Caco-2 (cell line): ENCODE measurements around the gene AP2M1. TPM values are rescaled to one million over a fixed set of nuclear protein-coding genes. Genes with fewer than 3 reads are reported as not detected.

Source experiments
- BruUV-seq: library from RNA; stranded (reverse); fragments of 400-500 nt; replicated peaks from 2 replicates; lab custom pipeline; 2021; lab: Mats Ljungman, UMichigan
- CTCF ChIA-PET: fragments of 300-600 bp; sonication (Branson Sonifier 250); formaldehyde crosslinking; loops from one replicate; lab custom pipeline; 2022; ENCODE audit warnings: antibody characterized with exemption; lab: Charles Lee
- POLR2A ChIA-PET: fragments of 300-600 bp; sonication (Branson Sonifier 250); formaldehyde crosslinking; loops from one replicate; lab custom pipeline; 2022; ENCODE audit warnings: antibody characterized with exemption; lab: Charles Lee
- DNase-seq, 2 experiments: peaks; one replicate each; pipeline versions ENCODE4 v3.0.0 to v3.0.0-alpha.2; 2020 to 2022
- H3K27me3 ChIP-seq: replicated peaks from 2 replicates; pipeline ENCODE4 v1.6.0; 2011; ENCODE audit warnings: low read length; ENCODE audit not compliant: control insufficient read depth, insufficient read depth
- H3K36me3 ChIP-seq: 2 replicates; pipeline ENCODE4 v1.5.1; 2011; ENCODE audit warnings: low read length; ENCODE audit not compliant: control insufficient read depth, insufficient read depth
- H3K4me1 ChIP-seq: fragments of 250-450 bp; sonication (Bioruptor Pico); 2 replicates; pipeline ENCODE4 v1.5.1; 2020; ENCODE audit warnings: mild to moderate bottlenecking
- H3K4me3 ChIP-seq: 2 replicates; pipeline ENCODE4 v1.5.1; 2011; ENCODE audit warnings: low read depth, mild to moderate bottlenecking, control low read depth, low read length
- H3K9me3 ChIP-seq: fragments of 250-450 bp; sonication (Bioruptor Pico); 2 replicates; pipeline ENCODE4 v1.5.1; 2020; ENCODE audit warnings: mild to moderate bottlenecking, moderate library complexity
- H3K27ac Mint-ChIP-seq: one replicate; pipeline ENCODE4 v1.8.0; 2022; ENCODE audit warnings: mixed read lengths; ENCODE audit not compliant: unreplicated experiment
- H3K27me3 Mint-ChIP-seq: one replicate; pipeline ENCODE4 v1.8.0; 2022; ENCODE audit warnings: mixed read lengths; ENCODE audit not compliant: insufficient read depth, unreplicated experiment
- H3K36me3 Mint-ChIP-seq: one replicate; pipeline ENCODE4 v1.8.0; 2022; ENCODE audit warnings: mild to moderate bottlenecking, mixed read lengths; ENCODE audit not compliant: insufficient read depth, unreplicated experiment
- H3K4me1 Mint-ChIP-seq: one replicate; pipeline ENCODE4 v1.8.0; 2022; ENCODE audit warnings: low read depth, mixed read lengths; ENCODE audit not compliant: unreplicated experiment
- H3K4me3 Mint-ChIP-seq: one replicate; pipeline ENCODE4 v1.8.0; 2022; ENCODE audit warnings: mild to moderate bottlenecking, moderate library complexity, mixed read lengths; ENCODE audit not compliant: unreplicated experiment
- H3K9me3 Mint-ChIP-seq: one replicate; pipeline ENCODE4 v1.8.0; 2022; ENCODE audit warnings: mixed read lengths; ENCODE audit not compliant: unreplicated experiment
- intact Hi-C: fragments of 100-400 bp; cut with micrococcal nuclease; formaldehyde crosslinking; loops from one replicate; pipeline ENCODE4 v1.10.0; 2022; ENCODE audit not compliant: unreplicated experiment
- total RNA-seq: library from RNA; stranded (reverse); gene quantifications from 2 replicates; pipeline ENCODE4 v1.2.3, GENCODE V29; 2022
- TF ChIP-seq, protein P1 (sequence below), 2 experiments: fragments of 200-600 bp in 1 of 2; IDR thresholded peaks; 1 replicate in 1 of 2; 2 replicates in 1 of 2; pipeline versions ENCODE4 v1.5.1 to v1.8.0; 2011 to 2022; ENCODE audit warnings: antibody characterized with exemption in 1 of 2, control low read depth in 1 of 2, inconsistent platforms in 1 of 2, low read depth in 1 of 2, low read length in 1 of 2, mild to moderate bottlenecking in 1 of 2, moderate library complexity in 1 of 2; ENCODE audit not compliant: insufficient read depth in 1 of 2, severe bottlenecking in 1 of 2, unreplicated experiment in 1 of 2

The AP2M1 gene
- total RNA-seq, 1 experiment from 2014 or later = 214 TPM

DNA sequence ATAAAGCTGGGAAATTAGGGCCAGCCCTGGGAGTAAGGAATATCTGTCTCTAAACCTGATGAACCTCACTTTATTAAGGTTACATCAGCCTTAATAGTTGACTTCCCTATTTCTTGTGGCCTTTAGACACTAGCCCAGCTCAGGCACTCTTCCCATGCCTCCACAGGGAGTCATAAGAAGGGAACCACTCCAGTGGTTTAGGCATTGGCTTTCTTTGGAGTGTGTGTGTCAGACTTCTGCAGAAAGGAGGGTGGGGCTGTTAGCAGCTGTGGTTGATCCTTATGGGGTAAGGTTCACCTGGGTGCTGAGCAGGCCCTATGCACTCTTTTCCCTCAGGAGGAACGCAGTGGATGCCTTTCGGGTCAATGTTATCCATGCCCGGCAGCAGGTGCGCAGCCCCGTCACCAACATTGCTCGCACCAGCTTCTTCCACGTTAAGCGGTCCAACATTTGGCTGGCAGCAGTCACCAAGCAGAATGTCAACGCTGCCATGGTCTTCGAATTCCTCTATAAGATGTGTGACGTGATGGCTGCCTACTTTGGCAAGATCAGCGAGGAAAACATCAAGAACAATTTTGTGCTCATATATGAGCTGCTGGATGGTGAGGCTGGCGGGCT lies 4.0 kb downstream of the AP2M1 start:
- H3K4me3 Mint-ChIP-seq = no peak overlapping the region
- ChIA-PET CTCF (no interaction called here), POLR2A (no interaction called here)
- peaks cover 39% of the 10 kb centered on the region for H3K36me3 Mint-ChIP-seq
- intact Hi-C loops = no loop called here
- H3K4me1 Mint-ChIP-seq = no peaks in the 10 kb centered on the region
- H3K27ac Mint-ChIP-seq = no peak overlapping the region
- no peaks in the 10 kb centered on the region for H3K27me3 Mint-ChIP-seq
- Histone ChIP-seq H3K4me3 (no peak overlapping the region), H3K9me3 (no peaks in the 10 kb centered on the region), H3K4me1 (peaks cover 11% of the 10 kb centered on the region; the same call in 1 of the 2 replicates), H3K36me3 (peaks cover 7% of the 10 kb centered on the region), H3K27me3 (no peaks in the 10 kb centered on the region)
- DNase-seq = no peak
- no TSS peak for BruUV-seq
- no peaks in the 10 kb centered on the region for H3K9me3 Mint-ChIP-seq
- TF ChIP-seq, protein P1, sequence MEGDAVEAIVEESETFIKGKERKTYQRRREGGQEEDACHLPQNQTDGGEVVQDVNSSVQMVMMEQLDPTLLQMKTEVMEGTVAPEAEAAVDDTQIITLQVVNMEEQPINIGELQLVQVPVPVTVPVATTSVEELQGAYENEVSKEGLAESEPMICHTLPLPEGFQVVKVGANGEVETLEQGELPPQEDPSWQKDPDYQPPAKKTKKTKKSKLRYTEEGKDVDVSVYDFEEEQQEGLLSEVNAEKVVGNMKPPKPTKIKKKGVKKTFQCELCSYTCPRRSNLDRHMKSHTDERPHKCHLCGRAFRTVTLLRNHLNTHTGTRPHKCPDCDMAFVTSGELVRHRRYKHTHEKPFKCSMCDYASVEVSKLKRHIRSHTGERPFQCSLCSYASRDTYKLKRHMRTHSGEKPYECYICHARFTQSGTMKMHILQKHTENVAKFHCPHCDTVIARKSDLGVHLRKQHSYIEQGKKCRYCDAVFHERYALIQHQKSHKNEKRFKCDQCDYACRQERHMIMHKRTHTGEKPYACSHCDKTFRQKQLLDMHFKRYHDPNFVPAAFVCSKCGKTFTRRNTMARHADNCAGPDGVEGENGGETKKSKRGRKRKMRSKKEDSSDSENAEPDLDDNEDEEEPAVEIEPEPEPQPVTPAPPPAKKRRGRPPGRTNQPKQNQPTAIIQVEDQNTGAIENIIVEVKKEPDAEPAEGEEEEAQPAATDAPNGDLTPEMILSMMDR (IDR thresholded peaks at IDR 0.05; ENCODE audit: insufficient read depth in 1 of 2, low read depth in 1 of 2, low read length in 1 of 2, severe bottlenecking in 1 of 2, unreplicated experiment in 1 of 2) = no peak

DNA sequence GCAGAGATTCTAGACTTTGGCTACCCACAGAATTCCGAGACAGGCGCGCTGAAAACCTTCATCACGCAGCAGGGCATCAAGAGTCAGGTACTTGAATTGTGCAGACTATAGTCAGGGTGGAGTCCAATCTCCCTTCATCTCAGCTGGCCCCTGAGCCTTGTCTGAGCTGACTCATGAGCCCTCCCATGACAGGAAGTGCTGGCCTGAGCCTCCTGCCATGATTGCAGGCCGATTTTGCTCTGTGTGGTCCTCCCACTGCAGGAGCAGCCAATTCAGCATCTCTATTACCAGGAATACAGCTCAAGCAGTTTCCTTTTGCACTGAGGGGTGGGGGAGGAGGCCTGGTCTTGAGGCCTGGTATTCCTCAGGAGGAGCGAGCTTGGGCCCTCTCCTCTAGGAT lies 5.5 kb downstream of the AP2M1 start:
- Mint-ChIP-seq H3K27me3 (no peaks in the 10 kb centered on the region), H3K9me3 (no peaks in the 10 kb centered on the region), H3K36me3 (peaks cover 45% of the 10 kb centered on the region), H3K4me1 (no peaks in the 10 kb centered on the region), H3K27ac (no peak overlapping the region), H3K4me3 (no peak overlapping the region)
- H3K4me3 ChIP-seq = no peak overlapping the region
- POLR2A ChIA-PET = no interaction called here
- no peak for DNase-seq
- CTCF ChIA-PET = interaction anchor here (0.6 kb wide), 2 partner anchors 90 to 576 kb away, joined by 3 read pairs; no protein-coding TSS in a partner anchor
- H3K27me3 ChIP-seq = no peaks in the 10 kb centered on the region
- no peaks in the 10 kb centered on the region for H3K9me3 ChIP-seq
- peaks cover 14% of the 10 kb centered on the region; the same call in 1 of the 2 replicates for H3K4me1 ChIP-seq
- TF ChIP-seq, protein P1 (IDR thresholded peaks at IDR 0.05; ENCODE audit: insufficient read depth in 1 of 2, low read depth in 1 of 2, low read length in 1 of 2, severe bottlenecking in 1 of 2, unreplicated experiment in 1 of 2) = no peak
- intact Hi-C loops = no loop called here
- H3K36me3 ChIP-seq = peaks cover 7% of the 10 kb centered on the region
- BruUV-seq = no TSS peak

DNA sequence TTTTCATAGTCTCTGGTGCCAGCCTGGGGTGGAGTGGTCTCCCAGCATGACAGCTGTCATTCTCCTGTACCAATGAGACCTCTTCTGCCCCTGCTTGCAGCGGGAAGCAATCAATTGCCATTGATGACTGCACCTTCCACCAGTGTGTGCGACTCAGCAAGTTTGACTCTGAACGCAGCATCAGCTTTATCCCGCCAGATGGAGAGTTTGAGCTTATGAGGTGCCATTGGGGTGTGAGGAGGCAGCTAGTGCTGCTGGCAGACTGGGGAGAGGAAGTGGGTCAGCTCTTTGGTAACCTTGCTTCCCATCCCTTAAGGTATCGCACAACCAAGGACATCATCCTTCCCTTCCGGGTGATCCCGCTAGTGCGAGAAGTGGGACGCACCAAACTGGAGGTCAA lies 6.9 kb downstream of the AP2M1 start:
- H3K4me1 Mint-ChIP-seq = peaks cover 3% of the 10 kb centered on the region
- no peaks in the 10 kb centered on the region for H3K9me3 Mint-ChIP-seq
- Histone ChIP-seq H3K27me3 (no peaks in the 10 kb centered on the region), H3K36me3 (peaks cover 7% of the 10 kb centered on the region), H3K4me3 (no peak overlapping the region), H3K4me1 (peaks cover 4% of the 10 kb centered on the region; the same call in 1 of the 2 replicates), H3K9me3 (no peaks in the 10 kb centered on the region)
- H3K36me3 Mint-ChIP-seq = peaks cover 60% of the 10 kb centered on the region
- TF ChIP-seq, protein P1 (IDR thresholded peaks at IDR 0.05; ENCODE audit: insufficient read depth in 1 of 2, low read depth in 1 of 2, low read length in 1 of 2, severe bottlenecking in 1 of 2, unreplicated experiment in 1 of 2) = no peak
- H3K27me3 Mint-ChIP-seq = no peaks in the 10 kb centered on the region
- intact Hi-C loops = no loop called here
- ChIA-PET CTCF (no interaction called here), POLR2A (no interaction called here)
- BruUV-seq = no TSS peak
- DNase-seq = no peak
- H3K27ac Mint-ChIP-seq = no peak overlapping the region
- H3K4me3 Mint-ChIP-seq = no peak overlapping the region
